GM23338 (cell line): Measurements from ENCODE around the gene MAP3K10.

Source experiments
- CREB1 ChIP-seq: fragments of 250-450 bp; sonication (Bioruptor Pico); IDR thresholded peaks from 2 replicates; pipeline ENCODE4 v1.5.0; 2020; ENCODE audit warnings: low read depth, mild to moderate bottlenecking, moderate library complexity
- CTCF ChIP-seq, 2 experiments: fragments of 200-600 bp in 1 of 2; sonication (generic) in 1 of 2; conservative IDR thresholded peaks; 2 replicates each; pipeline versions ENCODE4 v1.5.1 to v1.6.1; 2016 to 2017; ENCODE audit warnings: antibody characterized with exemption in 2 of 2, low read depth in 2 of 2, mild to moderate bottlenecking in 2 of 2, moderate library complexity in 1 of 2
- EZH2 ChIP-seq: fragments of 200-600 bp; sonication (generic); IDR thresholded peaks from one replicate; pipeline ENCODE4 v1.8.0; 2017; ENCODE audit warnings: antibody characterized with exemption, mild to moderate bottlenecking, low read depth; ENCODE audit not compliant: unreplicated experiment
- JUNB ChIP-seq: IDR thresholded peaks from one replicate; pipeline ENCODE4 v1.6.1; 2016; ENCODE audit warnings: antibody characterized with exemption; ENCODE audit not compliant: unreplicated experiment
- NANOG ChIP-seq: IDR thresholded peaks from 2 replicates; pipeline ENCODE4 v1.6.1; 2016; ENCODE audit warnings: antibody characterized with exemption, borderline replicate concordance
- POLR2AphosphoS5 ChIP-seq: IDR thresholded peaks from 2 replicates; pipeline ENCODE4 v1.6.1; 2016; ENCODE audit warnings: antibody characterized with exemption, low read depth
- REST ChIP-seq: IDR thresholded peaks from one replicate; pipeline ENCODE4 v1.6.1; 2018; ENCODE audit warnings: antibody characterized with exemption; ENCODE audit not compliant: unreplicated experiment
- STAT1 ChIP-seq: IDR thresholded peaks from one replicate; pipeline ENCODE4 v1.6.1; 2016; ENCODE audit warnings: antibody characterized with exemption; ENCODE audit not compliant: unreplicated experiment

- TF ChIP-seq EZH2 (no peak), CTCF (conservative IDR thresholded peaks at IDR 0.05; ENCODE audit: low read depth in 2 of 2) (peak; percentile 93 to 97), REST (no peak), POLR2AphosphoS5 (no peak), CREB1 (CRISPR knock-in tag) (no peak), STAT1 (no peak), JUNB (no peak), NANOG (no peak)
Observed at GRCh38 chr19:40165362-40165937, 25.8 kb upstream of the MAP3K10 start.
